ENCODE data around the gene NAT14. TPM values are rescaled to one million over a fixed set of nuclear protein-coding genes. Genes with fewer than 3 reads are reported as not detected.

The NAT14 gene
- total and polyA plus RNA-seq, 2 of the 8 experiments (the other 6 are each of a cell fraction or from before 2014, with no cell fraction given): 47.1 to 71.2 TPM

DNA sequence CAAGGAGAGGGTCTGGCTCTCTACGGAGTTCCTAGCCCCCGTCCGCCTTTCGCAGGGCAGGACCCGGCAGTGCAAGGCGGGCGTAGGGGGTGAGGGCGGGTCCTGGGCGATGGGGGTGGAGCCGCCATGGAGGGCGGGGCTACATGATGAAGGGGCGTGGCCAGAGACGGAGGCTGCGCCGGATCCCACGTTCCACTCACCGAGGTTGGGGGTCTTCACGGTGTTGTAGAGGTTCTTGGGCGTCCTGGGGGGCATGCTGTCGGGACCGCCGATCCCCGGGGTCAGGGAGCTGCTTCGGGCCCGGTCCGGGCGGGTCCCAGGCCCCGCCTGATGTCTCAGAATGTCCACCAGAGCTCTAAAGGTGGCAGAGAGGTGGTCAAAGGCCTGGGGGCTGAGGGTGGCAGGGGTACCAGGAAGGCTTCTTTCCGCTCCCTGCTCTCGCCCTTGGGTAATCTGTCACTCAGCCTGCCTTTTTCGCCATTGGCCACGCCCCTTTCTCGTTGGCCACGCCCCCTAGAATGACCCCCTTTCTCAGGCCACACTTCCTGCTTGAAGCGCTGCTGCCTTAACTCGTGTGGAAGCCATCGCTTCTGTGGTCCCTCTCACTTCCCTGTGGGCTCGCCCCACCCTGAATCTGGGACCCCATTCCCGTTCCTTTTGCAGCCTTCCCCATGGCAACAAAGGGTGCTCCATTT, 44.4 kb upstream of the NAT14 start (continued):
- no peak for TF ChIP-seq SAP30 (IDR thresholded peaks at IDR 0.05; ENCODE audit: insufficient read depth, insufficient replicate concordance, low read length)
- TF ChIP-seq, protein P1, sequence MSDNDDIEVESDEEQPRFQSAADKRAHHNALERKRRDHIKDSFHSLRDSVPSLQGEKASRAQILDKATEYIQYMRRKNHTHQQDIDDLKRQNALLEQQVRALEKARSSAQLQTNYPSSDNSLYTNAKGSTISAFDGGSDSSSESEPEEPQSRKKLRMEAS (IDR thresholded peaks at IDR 0.05): 0 out of 2 replicates have a peak, but pooled peaks have one; percentile 10
- TF ChIP-seq SP4 (IDR thresholded peaks at IDR 0.05; ENCODE audit: low read length): peak; percentile 87
